Heart left ventricle (tissue), 16 donors: ENCODE results near the gene GRB2. TPM values are rescaled to one million over a fixed set of nuclear protein-coding genes. Genes with fewer than 3 reads are reported as not detected.

Experiments
- ATAC-seq, 4 donors: fragments of 200-7000 bp; cut with Tn5 transposase; one replicate each; pipeline ENCODE4 v1.9.1; 2020 to 2022; ENCODE audit warnings: moderate library complexity in 4 of 4, mild to moderate bottlenecking in 3 of 4, moderate number of reproducible peaks in 1 of 4
- DNase-seq, 5 donors: peaks; one replicate each; pipeline ENCODE4 v3.0.0-alpha.2; 2020
- H3K27ac ChIP-seq, 12 donors: fragments of 200-600 bp; sonication (generic) in 4 of 12; one replicate each; pipeline versions ENCODE4 v1.5.0 to v1.8.0; 2016 to 2022; ENCODE audit warnings: mild to moderate bottlenecking in 2 of 12
- H3K27me3 ChIP-seq, 9 donors: fragments of 200-600 bp; sonication (generic) in 2 of 9; one replicate each; pipeline versions ENCODE4 v1.5.1 to v1.8.0; 2016 to 2022; ENCODE audit warnings: mild to moderate bottlenecking in 3 of 9
- H3K36me3 ChIP-seq, 9 donors: fragments of 200-600 bp; sonication (generic) in 2 of 9; one replicate each; pipeline versions ENCODE4 v1.5.0 to v1.8.0; 2018 to 2022; ENCODE audit warnings: mild to moderate bottlenecking in 2 of 9
- H3K4me1 ChIP-seq, 12 donors: fragments of 200-600 bp; sonication (generic) in 4 of 12; one replicate each; pipeline versions ENCODE4 v1.5.0 to v1.8.0; 2016 to 2022; ENCODE audit warnings: mild to moderate bottlenecking in 3 of 12
- H3K4me3 ChIP-seq, 12 donors: fragments of 200-600 bp; sonication (generic) in 4 of 12; one replicate each; pipeline versions ENCODE4 v1.5.0 to v1.8.0; 2017 to 2022; ENCODE audit warnings: mild to moderate bottlenecking in 9 of 12, moderate library complexity in 4 of 12
- H3K9me3 ChIP-seq, 12 donors: fragments of 200-600 bp; sonication (generic) in 4 of 12; one replicate each; pipeline versions ENCODE4 v1.5.0 to v1.8.0; 2016 to 2022; ENCODE audit warnings: mild to moderate bottlenecking in 1 of 12
- POLR2A ChIP-seq, 2 donors: fragments of 450-650 bp; IDR thresholded peaks; one replicate each; pipeline ENCODE4 v1.6.1; 2017; ENCODE audit warnings: antibody characterized with exemption in 2 of 2, mild to moderate bottlenecking in 2 of 2, moderate library complexity in 2 of 2
- WGBS, 4 donors: extraction: QIAGEN DNeasy Blood & Tissue Kit in 2 of 4; methylation state at CpG; one replicate each; pipeline versions ENCODE4 v1.1.5 to v1.1.7; 2013 to 2018; 5-methylcytosine and 5-hydroxymethylcytosine counted together
- intact Hi-C, 10 donors: fragments of 100-400 bp; cut with DNase I; formaldehyde crosslinking; loops; one replicate each; pipeline versions ENCODE4 v1.11.1 to v1.14.2; 2022
- polyA plus RNA-seq, 2 donors: library from polyadenylated mRNA; stranded (reverse); fragments of 200-250 nt; gene quantifications; one replicate each; pipeline ENCODE4 v1.2.3, GENCODE V29; 2013
- total RNA-seq, 9 donors: library from RNA; depleted of rRNA in 2 of 9; stranded (reverse); fragments of >200 nt in 2 of 9; fragmentation: NEBNext Ultra II Directional in 3 of 9; extraction: Animal tissue kit (Norgen Biotek cat#: 25700) in 3 of 9; gene quantifications; one replicate each; pipeline versions ENCODE4 v1.1.0 to v1.2.4, GENCODE V29; 2016 to 2023
- TF ChIP-seq, protein P1 (sequence below), 12 donors: fragments of 200-600 bp; sonication (generic) in 4 of 12; IDR thresholded peaks; one replicate each; pipeline versions ENCODE4 v1.5.0 to v1.8.0; 2018 to 2022; ENCODE audit warnings: antibody characterized with exemption in 12 of 12, mild to moderate bottlenecking in 5 of 12
- donor health status: ischemic (EF 13 %, LVEDD 7.1; RV severe dilation, severe dysfunction).
- donor health status: healthy with polysubstance abuse.
- donor health status: DM: no; HTN: yes; CAD: no.
- donor health status: DM: no; HTN: no; CAD: no.
- donor health status: ischemic (EF 25% LVEDD 6.9; RV normal size, moderate dysfunction).
- donor health status: ischemic (EF 25% LVEDD 5.7; RV mildly dilated, moderate dysfunction).
- donor health status: healthy.
- donor health status: DM: yes; HTN: yes; CAD: no.
- donor health status: ischemic (EF 35%, LVEDD 5.7; RV mildly dilated, moderate dysfunction).
- donor health status: nonischemic (EF 11% LVEDD 7.7; RV severe dilation, severe dysfunction).
- donor health status: DM: yes; HTN: yes; CAD: no.
- donor health status: PGD.
- donor health status: ischemic (EF 29% LVEDD 5.4; RV normal size, mild dysfunction).
- donor health status: nonischemic (EF 23%, LVEDD 6.1; RV moderate dilation, normal function).

Gene GRB2
- total and polyA plus RNA-seq, 11 donors: 24.5 to 145 (median 67.7) TPM

DNA sequence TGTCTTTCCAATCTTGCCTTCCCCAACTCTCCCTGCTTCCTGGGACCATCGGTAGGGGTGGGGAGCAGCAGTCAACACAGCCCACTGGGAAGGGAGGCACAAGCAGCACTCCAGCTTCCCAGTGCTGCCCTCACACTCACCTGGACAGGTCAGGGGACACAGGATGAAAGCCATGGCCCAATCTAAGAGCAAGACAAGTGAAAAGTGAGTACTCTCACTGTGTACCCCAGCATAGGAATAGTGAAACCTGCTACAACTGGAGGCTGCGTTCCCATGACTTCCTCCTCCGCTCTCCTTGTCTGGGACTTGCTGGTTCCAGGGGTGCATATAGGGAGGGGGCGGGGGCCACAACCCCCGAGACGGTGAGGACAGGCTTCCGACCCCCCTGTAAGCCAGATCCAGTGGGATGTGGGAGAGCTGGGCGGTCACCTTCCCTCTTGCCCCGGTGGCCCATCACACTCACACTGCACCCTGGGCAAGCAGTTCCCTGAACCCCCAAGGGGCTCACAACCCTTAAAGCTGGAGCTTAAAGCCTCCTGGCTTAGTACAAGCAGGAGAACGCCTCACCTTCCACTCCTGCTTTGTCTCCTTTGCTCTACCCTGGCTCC lies 86.8 kb downstream of the GRB2 start:
- peak overlapping the region in 1 of 12 donors; percentile 95 for H3K27ac ChIP-seq
- intact Hi-C loops: loop anchor here in 1 of 10 donors (10.0 kb wide), 1 partner anchor 216 kb away; no protein-coding TSS in a partner anchor
- no peak overlapping the region for H3K4me3 ChIP-seq
- H3K36me3 ChIP-seq: peaks cover 0 to 60% (median 43%) of the 10 kb centered on the region in 9 donors
- WGBS, 4 donors: 88 to 89% (median 88%) methylated on average over 7 to 10 of the region's 10 CpGs
- no peak for DNase-seq
- no peak for ATAC-seq
- TF ChIP-seq, protein P1, sequence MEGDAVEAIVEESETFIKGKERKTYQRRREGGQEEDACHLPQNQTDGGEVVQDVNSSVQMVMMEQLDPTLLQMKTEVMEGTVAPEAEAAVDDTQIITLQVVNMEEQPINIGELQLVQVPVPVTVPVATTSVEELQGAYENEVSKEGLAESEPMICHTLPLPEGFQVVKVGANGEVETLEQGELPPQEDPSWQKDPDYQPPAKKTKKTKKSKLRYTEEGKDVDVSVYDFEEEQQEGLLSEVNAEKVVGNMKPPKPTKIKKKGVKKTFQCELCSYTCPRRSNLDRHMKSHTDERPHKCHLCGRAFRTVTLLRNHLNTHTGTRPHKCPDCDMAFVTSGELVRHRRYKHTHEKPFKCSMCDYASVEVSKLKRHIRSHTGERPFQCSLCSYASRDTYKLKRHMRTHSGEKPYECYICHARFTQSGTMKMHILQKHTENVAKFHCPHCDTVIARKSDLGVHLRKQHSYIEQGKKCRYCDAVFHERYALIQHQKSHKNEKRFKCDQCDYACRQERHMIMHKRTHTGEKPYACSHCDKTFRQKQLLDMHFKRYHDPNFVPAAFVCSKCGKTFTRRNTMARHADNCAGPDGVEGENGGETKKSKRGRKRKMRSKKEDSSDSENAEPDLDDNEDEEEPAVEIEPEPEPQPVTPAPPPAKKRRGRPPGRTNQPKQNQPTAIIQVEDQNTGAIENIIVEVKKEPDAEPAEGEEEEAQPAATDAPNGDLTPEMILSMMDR (IDR thresholded peaks at IDR 0.05): no peak
- no peak for TF ChIP-seq POLR2A (IDR thresholded peaks at IDR 0.05)
- peaks cover 0 to 59% (median 0%) of the 10 kb centered on the region in 12 donors for H3K4me1 ChIP-seq
- no peaks in the 10 kb centered on the region for H3K9me3 ChIP-seq
- no peaks in the 10 kb centered on the region for H3K27me3 ChIP-seq

DNA sequence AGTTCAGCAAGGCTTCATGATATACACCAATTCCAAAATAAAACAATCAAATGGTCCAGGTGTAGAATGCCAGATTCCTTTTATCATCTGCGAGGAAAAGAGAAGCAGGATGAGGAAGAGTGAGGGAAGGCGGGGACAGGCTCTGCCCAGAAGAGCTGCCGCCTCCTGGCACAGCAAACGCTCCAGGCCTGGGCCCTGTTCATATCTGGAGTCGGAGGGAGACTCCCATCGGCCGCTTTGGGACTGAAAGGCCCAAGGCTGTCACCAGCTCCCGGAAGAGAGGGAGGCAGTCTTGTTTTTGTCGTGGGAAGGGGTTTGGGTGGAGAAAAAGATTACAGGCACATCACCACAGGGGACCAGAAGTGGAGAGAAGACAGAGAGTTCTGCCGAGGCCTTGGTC lies 87.3 kb downstream of the GRB2 start:
- H3K4me3 ChIP-seq: no peak overlapping the region
- no peak for TF ChIP-seq POLR2A (IDR thresholded peaks at IDR 0.05)
- TF ChIP-seq, protein P1 (IDR thresholded peaks at IDR 0.05): no peak
- H3K27me3 ChIP-seq: no peaks in the 10 kb centered on the region
- no peaks in the 10 kb centered on the region for H3K9me3 ChIP-seq
- peak overlapping the region in 1 of 12 donors; percentile 95 for H3K27ac ChIP-seq
- ATAC-seq: no peak
- intact Hi-C loops: loop anchor here in 1 of 10 donors (10.0 kb wide), 1 partner anchor 217 kb away; no protein-coding TSS in a partner anchor
- WGBS, 4 donors: 64 to 68% (median 66%) methylated on average over 10 of the region's 10 CpGs
- no peak for DNase-seq
- peaks cover 0 to 59% (median 0%) of the 10 kb centered on the region in 12 donors for H3K4me1 ChIP-seq
- H3K36me3 ChIP-seq: peaks cover 0 to 55% (median 43%) of the 10 kb centered on the region in 9 donors

DNA sequence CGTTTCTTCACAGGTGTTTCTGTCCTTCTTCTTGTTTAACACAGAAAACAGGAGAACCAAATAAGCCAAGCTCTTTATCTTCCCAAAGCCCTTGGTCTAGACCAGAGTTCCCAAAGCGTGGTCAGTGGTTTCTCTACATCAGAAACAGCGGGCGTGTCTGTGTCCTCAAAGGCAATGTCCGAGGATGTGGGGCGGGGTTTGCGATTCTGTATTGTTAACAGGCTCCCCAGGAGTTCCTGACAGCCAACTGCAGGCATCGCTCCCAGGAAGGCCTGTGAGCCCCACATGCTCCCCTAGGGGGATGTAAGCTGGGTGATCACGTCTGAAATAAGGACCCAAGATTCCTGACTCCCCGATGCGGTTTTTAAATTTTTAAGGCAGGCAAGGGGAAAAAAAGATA lies 87.8 kb downstream of the GRB2 start:
- Histone ChIP-seq H3K36me3 (peaks cover 0 to 51% (median 43%) of the 10 kb centered on the region in 9 donors), H3K4me1 (peaks cover 0 to 63% (median 0%) of the 10 kb centered on the region in 12 donors), H3K4me3 (no peak overlapping the region), H3K9me3 (no peaks in the 10 kb centered on the region), H3K27me3 (no peaks in the 10 kb centered on the region), H3K27ac (peak overlapping the region in 1 of 12 donors; percentile 95)
- DNase-seq (no peak), ATAC-seq (no peak)
- no peak for TF ChIP-seq POLR2A (IDR thresholded peaks at IDR 0.05)
- TF ChIP-seq, protein P1 (IDR thresholded peaks at IDR 0.05): no peak
- 72 to 80% (median 79%) methylated on average over 11 of the region's 11 CpGs for WGBS, 4 donors
- intact Hi-C loops: loop anchor here in 1 of 10 donors (10.0 kb wide), 1 partner anchor 217 kb away; no protein-coding TSS in a partner anchor

DNA sequence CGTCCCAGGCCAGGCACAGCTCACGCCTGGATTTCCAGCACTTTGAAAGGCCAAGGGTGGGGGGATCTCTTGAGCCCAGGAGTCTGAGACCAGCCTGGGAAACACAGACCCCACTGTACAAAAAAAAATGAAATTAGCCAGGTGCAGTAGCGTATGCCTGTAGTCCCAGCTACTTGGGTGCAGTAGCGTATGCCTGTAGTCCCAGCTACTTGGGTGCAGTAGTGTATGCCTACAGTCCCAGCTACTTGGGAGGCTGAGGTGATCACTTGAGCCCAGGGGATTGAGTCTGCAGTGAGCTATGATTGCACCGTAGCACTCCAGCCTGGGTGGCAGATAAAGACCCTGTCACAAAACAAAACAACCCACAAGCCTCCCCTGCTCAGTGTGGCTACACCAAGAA lies 89.2 kb downstream of the GRB2 start:
- ATAC-seq (peak in 1 of 4 donors; percentile 4), DNase-seq (no peak)
- Histone ChIP-seq H3K4me3 (no peak overlapping the region), H3K4me1 (peaks cover 0 to 73% (median 0%) of the 10 kb centered on the region in 12 donors), H3K9me3 (no peaks in the 10 kb centered on the region), H3K27ac (peak overlapping the region in 1 of 12 donors; percentile 95), H3K36me3 (peaks cover 0 to 39% (median 37%) of the 10 kb centered on the region in 9 donors), H3K27me3 (no peaks in the 10 kb centered on the region)
- intact Hi-C loops: loop anchor here in 1 of 10 donors (10.0 kb wide), 1 partner anchor 219 kb away; no protein-coding TSS in a partner anchor
- WGBS, 4 donors: 83 to 89% (median 85%) methylated on average over 4 to 5 of the region's 5 CpGs
- no peak for TF ChIP-seq POLR2A (IDR thresholded peaks at IDR 0.05)
- TF ChIP-seq, protein P1 (IDR thresholded peaks at IDR 0.05): no peak
